NK-92 treated with Interleukin-12 subunit alpha and Interleukin-12 subunit beta, amount 100 ng/mL, for 24 hours (cell line): Measurements from ENCODE around the gene RAB14.
"Not testable (repeated sequence)": the region's sequence is repeated elsewhere in the genome, so short reads cannot be mapped to it uniquely, and the experiment has no call there.

Source experiments
- DNase-seq: peaks from one replicate; lab custom pipeline; 2025; lab: John Stamatoyannopoulos, UW

The RAB14 gene

DNA sequence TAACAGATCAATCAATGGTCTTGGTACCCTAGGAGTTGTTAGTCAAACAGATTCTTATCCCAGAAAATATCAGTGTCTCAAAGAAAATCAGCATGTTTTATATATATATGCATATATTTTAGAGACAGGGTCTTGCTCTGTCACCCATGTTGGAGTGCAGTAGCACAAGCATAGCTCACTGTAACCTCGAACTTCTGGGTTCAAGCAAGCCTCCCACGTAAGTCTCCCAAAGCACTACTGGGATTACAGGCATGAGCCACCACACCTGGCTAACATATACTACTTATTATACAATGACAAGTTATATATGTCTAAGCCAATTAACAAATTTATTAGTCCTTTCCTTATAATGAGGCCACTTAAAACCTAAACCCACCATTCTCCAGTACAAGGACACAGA is 10.4 kb downstream of the RAB14 start:
- no peak for DNase-seq

DNA sequence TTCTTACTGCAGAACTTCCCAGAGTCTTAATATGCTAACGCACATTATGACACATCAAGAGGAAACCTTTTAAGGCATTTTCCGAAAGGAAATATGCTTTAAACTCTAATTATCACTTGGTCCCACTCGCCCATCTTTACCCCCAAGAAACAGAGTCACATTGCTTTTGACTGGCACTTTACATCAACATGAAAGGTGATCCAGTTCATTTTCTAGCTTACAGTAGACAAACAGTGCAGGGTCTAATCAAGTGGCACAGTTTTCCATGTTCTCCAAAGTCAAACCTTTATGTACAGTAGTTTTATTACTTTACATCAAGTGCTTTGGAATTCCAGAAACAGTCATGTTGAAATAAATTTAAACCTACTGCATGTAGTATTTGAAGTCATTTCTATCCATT is 12.0 kb downstream of the RAB14 start:
- DNase-seq: no peak

DNA sequence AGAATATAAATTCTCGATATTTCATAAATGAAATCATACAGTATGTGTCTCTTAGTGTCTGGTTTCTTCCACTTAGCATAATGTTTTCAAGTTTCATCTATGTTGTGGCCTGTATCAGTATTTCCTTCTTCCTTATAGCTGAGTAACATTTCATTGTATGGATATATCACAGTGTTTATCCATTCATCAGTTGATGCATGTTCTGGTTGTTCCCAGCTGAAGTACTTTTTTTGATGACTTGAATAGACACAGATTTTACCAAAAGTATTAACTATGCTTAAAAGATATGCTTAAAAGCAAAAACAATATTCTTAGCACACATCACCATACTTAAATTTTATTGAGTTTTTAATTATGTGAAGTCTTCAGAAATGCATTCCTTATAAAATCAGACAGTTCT is 12.7 kb downstream of the RAB14 start:
- DNase-seq: no peak

DNA sequence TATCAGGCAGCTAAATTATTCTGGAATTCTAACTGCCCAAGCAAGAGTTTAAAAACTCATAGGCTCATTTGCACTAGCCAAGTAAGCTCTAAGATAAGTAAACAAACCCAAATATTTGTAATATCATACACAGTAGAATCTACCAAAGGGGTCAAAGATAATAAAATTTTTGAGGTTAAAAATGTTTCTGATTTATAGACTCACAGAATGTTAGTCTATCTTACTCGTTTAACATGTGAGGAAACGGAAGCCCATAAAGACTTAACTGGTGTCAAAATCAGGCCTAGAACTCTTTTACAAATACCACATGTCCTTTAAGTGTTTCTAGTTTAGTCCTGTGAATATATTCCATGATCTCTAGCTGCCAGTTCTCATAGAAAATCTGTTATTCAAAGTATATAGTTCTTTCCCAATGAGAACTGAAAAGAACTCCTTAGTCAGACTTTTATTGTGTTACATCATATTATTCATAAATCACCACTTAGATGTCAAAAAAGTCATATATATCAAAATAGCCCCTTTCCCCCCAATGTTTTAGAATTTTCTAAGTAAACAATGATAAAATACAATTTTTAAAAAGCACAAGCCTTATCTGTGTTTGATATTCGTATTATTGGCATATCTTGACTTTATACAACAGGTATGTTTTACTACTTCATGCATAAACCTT is 13.9 kb downstream of the RAB14 start:
- no peak for DNase-seq

DNA sequence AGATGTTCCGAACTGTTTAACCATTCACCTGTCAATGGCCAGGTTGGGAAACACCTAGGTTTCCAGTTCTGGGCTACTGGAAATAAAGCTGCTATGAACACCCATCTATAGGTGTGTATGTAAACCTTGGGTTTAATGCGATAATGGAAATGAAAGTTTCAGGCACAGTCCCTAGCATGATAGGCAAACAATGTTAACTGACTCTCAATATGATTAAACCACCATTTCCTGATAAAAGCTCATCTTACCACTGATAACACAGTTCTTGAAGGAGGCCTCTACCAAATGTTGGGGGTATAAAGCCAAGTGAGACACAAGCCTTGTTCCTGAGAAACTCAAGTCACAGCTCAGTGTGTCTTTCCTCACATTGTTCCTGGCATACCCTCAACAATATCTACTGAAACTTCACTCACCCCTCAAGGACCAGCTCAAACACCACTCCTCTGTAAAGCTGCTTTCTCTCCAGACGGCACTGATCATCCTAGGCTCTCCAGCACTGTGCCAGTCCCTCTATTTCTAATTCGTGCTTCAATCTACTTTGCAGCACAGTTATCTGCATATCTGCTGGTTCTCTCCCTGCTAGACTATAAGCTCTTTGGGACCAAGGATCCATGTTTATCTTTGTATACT is 15.8 kb downstream of the RAB14 start:
- DNase-seq: no peak

DNA sequence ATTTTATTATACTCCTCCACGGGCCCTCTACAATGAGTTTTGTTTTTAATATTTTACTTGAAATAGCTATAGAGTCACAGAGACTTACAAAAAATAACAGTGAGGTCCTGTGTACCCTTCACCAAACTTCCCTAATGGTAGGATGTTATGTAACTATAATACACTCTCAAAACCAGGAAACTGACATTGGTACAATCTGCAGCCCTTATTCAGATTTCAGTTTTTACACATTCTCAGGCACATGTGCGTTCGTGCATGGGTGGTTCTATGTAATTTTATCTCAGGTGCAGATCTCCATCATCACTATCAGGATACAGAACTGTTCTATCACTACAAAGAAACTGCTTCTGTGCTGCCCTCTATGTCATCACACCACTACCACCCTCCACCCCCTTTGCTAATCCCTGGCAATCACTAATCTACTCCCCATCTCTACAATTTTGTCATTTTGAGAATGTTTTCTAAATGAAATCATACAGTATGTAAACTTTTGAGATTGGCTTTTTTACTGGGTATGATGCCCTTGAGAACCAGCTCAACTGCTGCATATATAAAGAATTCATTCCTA is 16.4 kb downstream of the RAB14 start:
- DNase-seq: no peak

DNA sequence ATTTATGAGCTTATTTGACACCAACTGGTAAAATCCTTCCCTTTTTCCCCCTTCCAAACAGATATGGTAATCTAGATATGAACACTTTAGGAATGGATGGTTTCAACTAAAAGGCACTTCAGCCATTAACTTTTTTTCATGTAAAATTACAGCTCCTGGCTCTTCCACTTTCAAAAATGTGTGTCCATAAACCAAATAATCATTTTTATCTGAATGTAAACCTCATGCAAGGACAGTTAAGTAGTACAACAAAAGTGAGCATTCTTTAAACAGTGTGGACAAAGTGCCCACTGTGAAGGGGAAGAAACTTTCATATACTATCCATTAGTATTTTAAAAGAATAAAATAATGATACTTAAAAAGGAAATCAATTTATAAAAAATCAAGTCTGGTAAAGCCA is 17.2 kb downstream of the RAB14 start:
- no peak for DNase-seq

DNA sequence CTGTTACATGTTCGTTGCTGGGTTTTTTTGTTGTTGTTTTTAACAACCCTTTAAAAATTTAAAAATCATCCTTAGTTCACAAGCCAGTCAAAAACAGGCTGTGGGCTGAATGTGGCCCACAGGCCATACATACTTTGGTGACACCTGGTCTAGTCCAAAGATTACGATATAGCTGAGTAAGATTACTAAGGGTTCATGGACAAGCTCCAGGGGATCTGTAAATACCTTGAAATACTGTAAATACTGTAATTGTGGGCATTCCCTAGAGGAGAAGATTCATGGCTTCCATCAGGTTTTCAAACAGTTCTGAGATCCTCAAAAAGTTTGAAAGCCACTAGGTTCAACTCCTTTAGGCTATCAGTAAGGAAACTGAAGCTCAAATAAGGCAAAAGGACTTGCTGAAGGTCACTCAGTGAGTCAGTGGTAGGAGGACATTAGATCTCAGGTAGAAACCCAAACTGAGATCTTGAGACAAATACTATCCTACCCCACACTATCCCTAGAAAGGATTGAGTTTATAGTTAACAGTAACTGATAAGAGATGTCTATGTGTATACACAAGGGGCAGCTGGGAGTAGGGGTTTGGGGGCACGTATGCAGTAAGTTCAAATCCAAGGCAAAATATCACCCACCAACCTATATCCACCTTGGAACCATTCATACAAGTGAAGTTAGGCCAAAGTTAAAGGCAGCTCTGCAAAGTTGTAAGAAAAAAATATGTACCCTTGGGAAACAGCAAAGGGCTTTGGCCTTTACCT is 17.8 kb downstream of the RAB14 start:
- no peak for DNase-seq

DNA sequence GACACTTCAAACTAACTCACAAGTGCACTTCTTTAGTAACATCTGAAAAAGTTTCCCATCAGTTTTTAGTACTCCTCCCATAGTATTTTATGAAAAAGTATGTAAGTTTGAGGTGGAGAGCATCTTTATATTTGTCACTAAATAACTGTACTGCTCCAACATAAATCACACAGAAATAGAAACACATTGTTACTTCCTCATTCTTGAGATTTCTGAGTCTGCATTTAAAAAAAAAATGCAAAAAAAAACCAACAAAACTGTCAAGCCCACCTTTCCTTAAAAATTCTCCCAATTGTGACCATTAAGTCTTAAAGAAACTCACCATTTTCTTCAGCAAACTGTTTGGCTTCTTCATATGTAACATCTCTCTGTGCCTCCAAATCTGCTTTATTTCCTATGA is 18.7 kb downstream of the RAB14 start:
- DNase-seq: no peak

DNA sequence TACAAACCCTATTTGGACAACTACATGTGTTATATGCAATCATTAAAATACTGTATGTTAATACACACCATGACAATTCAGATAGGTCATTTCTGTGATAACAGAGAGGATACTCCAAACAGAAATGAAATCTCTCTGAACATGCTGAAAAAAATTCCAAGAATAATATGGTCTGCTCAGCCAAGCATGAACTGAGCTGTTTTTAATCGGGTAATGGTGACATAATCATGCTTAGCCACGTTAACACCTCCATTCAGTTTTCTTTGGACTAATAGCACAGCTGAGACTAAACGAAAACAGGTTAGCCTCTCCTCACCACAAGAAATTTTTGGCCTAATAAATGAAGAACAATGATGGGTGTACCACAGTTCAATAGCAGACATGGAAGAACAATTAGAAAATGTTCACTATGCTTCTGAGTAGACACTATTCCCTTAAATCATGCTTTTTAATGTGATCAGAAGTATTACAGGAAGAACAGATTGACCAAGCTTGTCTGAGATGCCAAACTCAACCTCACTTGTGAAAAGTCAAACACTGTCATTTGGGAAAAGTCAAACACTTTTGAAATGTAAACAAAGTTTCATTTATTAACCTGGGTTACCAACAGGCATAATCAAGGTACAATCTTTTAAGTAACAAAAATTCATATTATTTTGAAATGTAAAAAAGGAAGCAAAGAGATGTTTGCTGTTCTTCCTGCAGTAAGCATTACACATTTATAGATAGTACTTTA is 19.4 kb downstream of the RAB14 start:
- DNase-seq: no peak

DNA sequence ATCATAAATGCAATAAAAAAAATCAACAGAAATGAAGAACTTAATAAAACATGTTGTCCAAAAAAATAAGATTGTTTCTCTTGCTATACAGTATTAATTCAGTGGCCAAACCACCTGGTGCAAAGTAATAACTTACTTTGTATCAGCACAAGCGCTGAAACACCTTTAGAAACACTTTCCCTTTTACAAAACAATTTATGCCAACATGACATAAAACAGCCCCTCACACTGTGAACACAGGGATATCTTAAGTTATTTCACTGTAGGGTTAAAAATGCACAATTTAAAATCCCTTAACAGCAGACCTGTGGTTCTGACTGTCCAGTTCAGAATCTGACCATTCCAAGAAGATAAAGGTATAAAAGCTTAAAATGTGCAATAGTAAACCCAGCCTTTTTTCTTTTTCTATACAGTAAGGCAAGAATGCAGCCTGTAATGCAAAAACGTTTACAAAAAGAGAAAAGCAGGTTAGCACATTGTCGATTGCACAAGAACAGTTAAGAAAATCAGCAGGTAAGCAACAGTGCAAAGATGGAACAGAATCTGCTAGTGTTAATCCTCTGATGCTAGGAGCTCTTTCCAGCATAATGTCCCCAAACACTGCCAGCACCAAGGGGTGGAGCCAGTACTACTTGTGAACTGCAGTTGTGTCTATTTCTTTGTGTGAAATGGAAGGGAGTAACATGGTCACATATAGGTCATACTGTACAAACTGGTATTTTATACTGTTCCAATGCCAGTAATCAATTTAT is 21.6 kb downstream of the RAB14 start:
- no peak for DNase-seq

DNA sequence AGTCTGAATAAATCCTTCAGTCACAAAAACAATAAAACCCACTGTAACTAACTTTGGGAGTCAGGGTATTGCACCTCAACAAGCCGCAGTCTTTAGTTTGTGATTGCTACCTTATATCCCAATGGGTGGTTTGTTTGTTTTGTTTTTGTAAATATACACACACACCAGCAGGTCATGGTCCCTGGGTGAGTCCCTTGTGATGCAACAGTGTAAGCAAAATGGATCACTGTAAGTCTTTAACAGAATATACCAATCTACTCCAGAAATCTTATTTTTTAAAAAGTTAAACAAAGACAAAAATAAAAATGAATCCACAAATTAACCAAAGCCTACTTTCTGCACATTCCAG is 22.3 kb downstream of the RAB14 start:
- DNase-seq: not testable (repeated sequence)

DNA sequence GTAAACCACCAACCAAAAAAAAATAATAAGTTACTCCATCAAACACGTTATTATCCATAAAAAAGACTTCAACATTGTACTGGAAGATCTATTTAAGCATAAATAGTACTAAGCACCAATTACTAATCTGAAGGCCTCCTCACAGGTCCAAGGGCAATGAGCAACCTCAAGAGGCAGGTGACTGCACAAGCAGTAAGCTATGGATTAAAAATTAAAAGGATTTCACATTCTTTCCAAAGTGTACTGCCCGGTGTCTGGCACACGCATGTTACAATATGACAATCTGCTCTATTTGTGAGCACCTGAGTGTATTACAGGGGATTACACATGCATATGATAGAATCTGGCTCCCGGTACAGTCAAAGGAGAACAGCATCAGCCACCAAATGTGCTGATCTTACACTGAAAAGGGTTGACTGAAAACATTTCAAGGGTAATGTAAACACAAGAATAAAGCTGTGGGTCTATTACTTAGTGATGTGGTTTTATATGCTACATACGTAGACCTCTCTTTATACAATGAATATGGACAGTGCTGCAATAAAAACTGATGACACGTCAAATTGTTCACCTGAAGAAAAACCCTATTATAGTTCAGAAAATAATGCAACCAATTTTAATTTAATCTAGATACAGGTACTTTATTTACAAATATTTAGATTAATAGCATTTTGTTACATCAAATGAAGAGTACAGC is 22.8 kb downstream of the RAB14 start:
- no peak for DNase-seq

DNA sequence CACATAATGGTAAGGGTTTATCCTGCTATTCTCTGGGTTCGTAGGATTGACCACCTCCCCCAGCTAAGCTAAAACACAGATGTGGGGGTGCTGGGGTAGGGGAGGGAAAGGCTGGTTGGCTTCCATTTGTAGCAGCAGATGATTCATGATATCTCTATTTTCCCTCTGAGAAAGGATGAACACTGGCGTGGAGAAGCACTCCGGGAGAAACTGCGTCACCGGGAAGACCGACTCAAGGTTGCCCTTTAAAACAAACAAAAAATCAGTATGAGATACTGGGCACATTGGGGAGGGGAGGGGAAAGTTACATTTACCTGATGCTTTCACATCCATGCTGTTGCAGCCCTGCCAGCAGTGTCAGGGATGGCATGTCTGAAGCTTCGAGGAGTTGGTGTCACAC is 28.2 kb downstream of the RAB14 start:
- DNase-seq: no peak

DNA sequence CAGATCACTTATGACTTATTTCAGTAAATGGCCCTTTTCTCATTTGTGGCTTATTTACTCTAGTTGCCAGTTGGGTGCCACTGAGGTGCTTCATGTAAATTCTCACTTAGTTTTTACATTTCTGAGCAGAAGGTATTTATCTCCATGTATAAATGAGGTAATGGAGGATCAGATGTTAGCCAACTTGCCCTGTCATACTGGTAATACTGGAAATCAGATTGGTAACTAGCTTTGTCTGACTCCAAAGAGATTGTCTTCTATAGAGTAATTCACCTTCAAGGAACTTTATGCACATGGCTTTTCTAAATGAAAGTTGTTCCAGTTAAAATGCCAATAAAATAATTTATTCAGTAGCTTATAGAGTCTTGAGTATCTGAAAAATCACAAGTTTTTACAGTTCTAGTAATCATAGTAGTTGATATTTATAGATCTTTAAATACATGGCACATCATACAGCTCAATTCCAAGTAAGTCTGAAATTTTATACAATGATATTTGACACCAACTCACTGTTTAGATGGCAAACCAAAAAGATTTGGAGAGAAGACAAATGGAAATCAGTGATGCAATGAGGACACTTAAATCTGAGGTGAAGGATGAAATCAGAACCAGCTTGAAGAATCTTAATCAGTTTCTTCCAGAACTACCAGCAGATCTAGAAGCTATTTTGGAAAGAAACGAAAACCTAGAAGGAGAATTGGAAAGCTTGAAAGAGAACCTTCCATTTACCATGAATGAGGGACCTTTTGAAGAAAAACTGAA is 28.8 kb downstream of the RAB14 start:
- DNase-seq: no peak

DNA sequence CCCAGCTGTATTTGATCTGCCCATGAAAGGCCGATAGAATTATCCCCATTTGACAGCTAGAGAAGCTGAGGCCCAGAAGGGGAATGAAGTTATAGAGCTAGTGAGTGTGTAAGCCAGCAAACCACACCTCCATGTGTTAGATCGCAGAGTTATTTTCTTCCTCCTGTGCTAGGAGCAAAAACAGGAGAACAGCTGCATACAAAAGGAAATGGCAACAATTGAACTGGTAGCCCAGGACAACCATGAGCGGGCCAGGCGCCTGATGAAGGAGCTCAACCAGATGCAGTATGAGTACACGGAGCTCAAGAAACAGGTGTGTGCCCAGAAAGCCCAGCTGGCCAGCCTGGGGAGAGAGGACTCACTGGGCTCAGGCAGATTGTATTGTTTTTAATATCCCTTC is 30.4 kb downstream of the RAB14 start:
- no peak for DNase-seq

DNA sequence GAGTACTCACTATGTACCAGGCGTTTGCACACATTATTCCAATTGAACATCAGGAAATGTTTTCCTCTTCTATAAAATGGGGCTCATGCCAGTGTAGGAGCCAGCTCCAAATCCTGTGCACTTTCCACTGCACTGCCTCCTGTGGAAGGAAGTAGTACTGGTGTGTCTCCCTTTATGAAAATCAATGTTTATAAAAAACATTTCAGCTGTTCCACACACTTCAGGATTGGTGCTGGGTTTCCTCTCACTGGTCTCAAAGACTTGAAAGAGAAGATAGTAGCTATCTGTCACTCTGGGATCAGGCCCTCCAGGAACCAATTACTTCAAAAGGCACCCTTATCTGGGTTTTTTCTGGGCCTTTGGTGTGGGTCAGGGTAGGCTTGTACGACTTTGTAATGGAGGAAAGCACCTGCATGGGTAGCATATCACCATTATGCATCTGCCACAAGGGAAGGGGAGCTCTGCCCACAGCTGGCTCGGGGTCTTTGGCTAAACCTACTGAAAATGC is 32.5 kb downstream of the RAB14 start:
- no peak for DNase-seq

DNA sequence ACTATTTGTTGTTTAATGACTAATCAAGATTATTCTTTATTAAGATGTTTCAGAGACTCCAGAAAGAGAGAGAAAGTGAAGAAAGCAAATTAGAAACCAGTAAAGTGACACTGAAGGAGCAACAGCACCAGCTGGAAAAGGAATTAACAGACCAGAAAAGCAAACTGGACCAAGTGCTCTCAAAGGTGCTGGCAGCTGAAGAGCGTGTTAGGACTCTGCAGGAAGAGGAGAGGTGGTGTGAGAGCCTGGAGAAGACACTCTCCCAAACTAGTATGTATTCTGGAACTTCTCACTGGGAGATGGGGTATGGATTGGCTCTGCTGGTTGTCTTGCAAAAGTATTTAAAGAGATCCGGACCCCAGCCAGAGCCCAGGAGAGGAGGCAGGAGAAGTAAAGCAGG is 33.6 kb downstream of the RAB14 start:
- no peak for DNase-seq

DNA sequence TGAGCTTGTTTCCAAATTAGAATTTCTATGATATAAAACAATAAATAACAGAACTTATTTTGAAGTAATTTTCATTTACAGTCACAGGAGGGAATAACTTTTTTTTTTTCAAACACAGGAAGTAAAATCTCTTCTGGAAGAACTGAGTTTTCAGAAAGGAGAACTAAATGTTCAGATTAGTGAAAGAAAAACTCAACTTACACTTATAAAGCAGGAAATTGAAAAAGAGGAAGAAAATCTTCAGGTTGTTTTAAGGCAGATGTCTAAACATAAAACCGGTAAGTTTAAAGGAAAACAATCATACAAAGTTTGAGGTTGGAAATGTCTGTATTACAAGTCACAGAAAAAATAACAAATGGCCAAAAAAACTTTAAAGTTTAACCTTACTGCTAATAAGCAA is 41.6 kb downstream of the RAB14 start:
- DNase-seq: no peak

DNA sequence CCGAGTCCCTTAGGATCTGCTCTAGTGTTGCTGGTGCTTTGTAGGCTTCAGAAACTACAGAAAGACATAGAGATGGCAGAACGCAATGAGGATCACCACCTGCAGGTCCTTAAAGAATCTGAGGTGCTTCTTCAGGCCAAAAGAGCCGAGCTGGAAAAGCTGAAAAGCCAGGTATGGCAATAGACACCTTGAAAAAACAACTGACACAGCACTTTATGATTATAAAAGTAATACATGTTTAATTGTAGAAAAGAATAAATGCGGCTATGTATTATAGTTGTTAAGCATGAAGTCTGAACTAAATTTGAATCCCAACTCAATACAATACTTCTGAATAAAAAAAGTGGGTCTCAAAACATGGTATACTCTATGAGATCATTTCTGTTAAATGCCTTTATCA is 43.7 kb downstream of the RAB14 start:
- DNase-seq: no peak
